KOPT-K1 (cell line): ENCODE measurements around the gene FAM107B.

Experiments used
- H3K27ac ChIP-seq: fragments of 200-600 bp; sonication (generic); 2 replicates; pipeline ENCODE4 v1.5.1; 2016; ENCODE audit warnings: antibody characterized with exemption, mild to moderate bottlenecking, low read depth, low read length; ENCODE audit not compliant: poor library complexity, severe bottlenecking
- H3K36me3 ChIP-seq: fragments of 200-600 bp; sonication (generic); 2 replicates; pipeline ENCODE4 v1.5.1; 2017; ENCODE audit warnings: antibody characterized with exemption, mild to moderate bottlenecking, low read length, moderate library complexity; ENCODE audit not compliant: insufficient read depth
- H3K9me3 ChIP-seq: fragments of 200-600 bp; sonication (generic); 2 replicates; pipeline ENCODE4 v1.5.1; 2017; ENCODE audit warnings: antibody characterized with exemption, low read length, mild to moderate bottlenecking; ENCODE audit not compliant: insufficient read depth, poor library complexity, severe bottlenecking

The FAM107B gene

DNA sequence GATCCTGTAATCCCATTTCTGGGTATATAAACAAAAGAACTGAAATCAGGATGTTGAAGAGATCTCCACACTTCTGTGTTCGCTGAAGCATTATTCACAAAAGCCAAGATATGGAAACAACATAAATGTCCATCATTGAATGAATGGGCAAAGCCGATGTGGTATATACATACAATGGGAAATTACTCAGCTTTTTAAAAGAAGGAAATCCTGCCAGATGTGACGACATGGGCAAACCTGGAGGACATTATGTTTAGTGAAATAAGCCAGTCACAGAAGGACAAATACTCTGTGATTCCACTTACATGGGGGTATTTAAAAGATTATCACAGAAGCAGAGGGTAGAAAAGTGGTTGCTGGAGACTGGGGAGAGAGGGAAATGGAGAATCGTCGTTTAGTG, 23.9 kb upstream of the FAM107B start:
- no peaks in the 10 kb centered on the region for H3K36me3 ChIP-seq
- no peaks in the 10 kb centered on the region for H3K9me3 ChIP-seq
- no peak overlapping the region for H3K27ac ChIP-seq

DNA sequence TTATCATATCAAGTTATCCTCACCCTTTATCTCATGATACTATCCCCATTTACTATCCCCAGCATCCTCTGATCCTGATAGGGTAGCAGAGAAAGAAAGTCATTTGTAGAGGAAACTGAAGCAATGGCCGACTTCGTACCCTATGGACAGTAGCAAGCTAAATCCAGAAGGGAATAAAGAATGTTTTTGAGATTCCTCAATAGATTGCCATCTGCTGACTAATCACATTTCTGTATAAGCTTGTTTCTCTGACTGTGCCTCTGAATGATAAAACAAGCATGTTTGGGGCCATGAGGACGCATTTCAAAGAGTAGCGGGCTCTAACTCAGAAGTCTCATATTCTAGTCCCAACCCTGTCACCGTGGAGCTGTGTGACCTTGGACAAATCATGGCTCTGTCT, 13.2 kb upstream of the FAM107B start:
- H3K36me3 ChIP-seq = no peaks in the 10 kb centered on the region
- H3K27ac ChIP-seq = no peak overlapping the region
- peaks cover 12% of the 10 kb centered on the region for H3K9me3 ChIP-seq

DNA sequence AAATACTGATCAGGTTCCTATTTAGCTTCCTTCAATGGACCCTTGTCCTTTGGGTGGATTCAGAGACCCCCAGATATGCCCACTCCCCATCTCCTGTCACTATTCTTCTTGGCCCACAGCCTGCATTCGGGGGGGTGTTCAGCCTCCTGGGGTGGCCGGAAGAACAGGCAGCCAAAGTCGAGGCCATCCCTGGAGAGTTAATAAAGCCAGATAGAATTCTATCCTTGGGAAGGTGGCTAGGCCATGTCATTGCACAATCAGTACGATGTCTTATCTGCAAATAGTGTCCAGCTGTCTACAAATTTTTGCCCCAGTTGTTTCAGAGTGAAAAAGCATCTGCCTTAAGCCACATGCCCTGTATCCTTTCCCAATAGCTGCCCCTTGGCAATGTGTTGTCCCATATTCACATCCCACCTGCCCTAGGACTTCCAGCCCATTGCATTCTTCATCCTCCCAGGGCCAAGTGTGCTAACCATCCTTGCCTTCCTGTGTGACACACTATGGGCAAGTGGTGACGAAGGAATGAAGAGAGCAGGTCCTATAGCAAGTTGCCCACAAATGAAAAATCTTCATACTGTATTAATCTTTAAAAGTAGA, 9.9 kb upstream of the FAM107B start:
- Histone ChIP-seq H3K36me3 (no peaks in the 10 kb centered on the region), H3K9me3 (peaks cover 10% of the 10 kb centered on the region), H3K27ac (no peak overlapping the region)

DNA sequence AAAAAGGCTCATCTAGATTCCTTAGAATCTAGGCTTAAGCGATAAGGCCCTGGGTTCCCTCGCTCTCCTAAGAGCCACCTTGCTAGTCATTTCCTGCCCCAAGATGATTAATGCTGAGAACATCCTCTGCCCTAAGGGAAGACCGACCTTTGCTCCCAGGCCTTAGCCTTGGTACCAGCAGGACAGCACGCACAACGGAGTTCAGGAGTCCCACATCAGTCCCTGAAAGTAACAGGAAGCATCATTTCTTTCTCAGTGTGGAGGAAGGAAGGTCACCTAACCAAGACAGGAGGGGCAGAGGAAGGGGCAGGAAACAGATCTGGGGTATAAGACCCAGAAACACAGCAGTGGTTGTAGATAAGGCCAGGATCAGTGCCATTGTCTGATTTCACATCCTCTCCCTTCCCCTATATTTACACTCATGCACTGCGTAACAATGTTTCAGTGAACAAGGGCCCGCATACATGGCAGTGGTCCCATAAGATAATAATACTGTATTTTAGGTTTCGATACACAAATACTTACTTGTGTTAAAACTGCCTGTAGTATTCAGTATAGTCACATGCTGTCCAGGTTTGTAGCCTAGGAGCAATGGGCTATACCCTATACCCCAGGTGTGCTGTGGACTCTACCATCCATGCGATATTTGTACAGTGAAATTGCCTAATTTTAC, 8.1 kb upstream of the FAM107B start:
- Histone ChIP-seq H3K36me3 (no peaks in the 10 kb centered on the region), H3K27ac (no peak overlapping the region), H3K9me3 (peaks cover 6% of the 10 kb centered on the region)

DNA sequence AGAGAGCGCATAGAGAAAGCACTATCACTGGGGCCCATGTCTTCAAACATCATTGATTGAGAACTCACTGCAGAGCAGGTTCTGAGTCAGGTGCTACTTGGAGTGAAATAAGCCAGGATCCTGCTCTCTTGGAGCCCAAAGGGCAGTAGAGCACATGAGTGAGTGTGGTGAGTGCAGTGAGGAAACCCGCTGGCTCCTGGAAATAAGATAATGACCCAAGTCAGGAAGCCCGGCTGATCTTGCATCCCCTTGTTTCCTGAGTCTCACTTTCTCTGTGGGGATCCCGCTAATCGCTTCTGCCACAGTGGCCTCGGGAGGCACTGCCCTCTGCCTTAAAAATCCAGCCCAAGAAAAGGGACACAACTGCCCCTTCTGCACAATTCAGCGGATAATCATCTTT, 7.1 kb upstream of the FAM107B start:
- Histone ChIP-seq H3K27ac (no peak overlapping the region), H3K9me3 (peaks cover 6% of the 10 kb centered on the region), H3K36me3 (no peaks in the 10 kb centered on the region)

DNA sequence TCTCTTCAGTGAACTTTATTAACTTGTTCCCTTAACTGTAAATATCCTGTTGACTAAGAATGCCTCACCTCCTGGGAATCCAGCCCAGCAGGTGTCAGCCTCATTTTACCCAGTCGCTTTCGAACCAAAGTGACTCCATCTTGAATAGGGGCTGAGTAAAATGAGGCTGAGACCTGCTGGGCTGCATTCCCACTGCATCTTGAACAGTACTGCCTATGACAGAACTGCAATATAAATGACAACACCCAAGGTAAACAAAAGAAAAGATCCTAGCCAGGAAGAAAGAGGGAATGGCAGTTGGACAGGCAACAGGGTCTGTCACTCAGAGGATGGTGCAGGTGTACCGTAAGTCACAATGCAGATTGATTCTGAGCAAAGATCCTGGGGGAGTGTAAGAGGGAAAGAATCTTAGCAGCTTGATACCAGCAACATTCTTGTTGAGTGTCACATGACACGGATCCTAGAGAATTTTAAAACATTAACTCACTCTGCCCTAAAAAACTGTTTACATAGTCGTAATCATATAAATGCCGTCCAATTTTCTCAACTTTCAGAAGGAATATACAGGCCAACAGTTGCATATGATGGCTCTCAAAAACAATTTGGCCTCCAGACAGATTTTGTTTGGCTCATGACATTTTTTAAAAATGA, 4.4 kb upstream of the FAM107B start:
- H3K9me3 ChIP-seq = no peaks in the 10 kb centered on the region
- no peaks in the 10 kb centered on the region for H3K36me3 ChIP-seq
- H3K27ac ChIP-seq = no peak overlapping the region

DNA sequence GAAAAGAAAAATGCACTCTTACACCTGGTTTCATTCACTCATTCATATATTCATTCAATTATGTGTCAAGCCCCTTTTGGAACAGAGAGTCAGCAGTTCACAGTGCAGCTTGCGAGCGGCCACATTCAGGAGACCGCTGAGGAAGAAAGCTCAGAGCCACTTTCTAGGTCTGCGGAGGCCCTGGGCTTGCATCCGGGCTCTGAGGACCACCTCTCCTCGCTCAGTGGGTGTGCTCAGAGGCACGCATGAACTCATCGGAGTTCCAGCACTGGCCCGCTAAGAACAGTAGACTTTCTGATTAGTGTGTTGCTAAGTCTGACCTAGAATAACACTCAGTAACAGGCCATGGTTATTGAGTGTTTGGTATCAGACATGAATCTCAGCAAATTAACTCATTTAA, 1.8 kb upstream of the FAM107B start:
- no peak overlapping the region for H3K27ac ChIP-seq
- H3K9me3 ChIP-seq = no peaks in the 10 kb centered on the region
- H3K36me3 ChIP-seq = no peaks in the 10 kb centered on the region

DNA sequence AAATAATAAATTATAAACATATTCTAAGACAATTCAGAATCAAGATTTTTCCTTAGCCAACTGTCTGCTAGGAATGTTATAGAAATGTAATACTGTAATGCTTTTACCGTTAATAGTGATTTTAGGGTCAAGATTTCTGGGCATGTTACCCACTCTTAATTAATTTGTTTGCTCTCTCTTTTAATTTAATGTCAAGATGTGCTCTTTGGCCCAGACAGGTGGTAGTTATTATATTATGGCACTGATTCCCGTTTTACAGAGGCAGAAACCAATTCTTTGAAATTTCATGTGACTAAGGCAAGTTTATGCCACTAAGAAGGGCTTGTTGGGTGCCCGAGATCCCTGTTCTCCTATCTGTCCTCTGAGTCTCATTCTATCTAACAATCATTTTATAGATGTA, 959 bp upstream of the FAM107B start:
- no peak overlapping the region for H3K27ac ChIP-seq
- H3K36me3 ChIP-seq = no peaks in the 10 kb centered on the region
- no peaks in the 10 kb centered on the region for H3K9me3 ChIP-seq

DNA sequence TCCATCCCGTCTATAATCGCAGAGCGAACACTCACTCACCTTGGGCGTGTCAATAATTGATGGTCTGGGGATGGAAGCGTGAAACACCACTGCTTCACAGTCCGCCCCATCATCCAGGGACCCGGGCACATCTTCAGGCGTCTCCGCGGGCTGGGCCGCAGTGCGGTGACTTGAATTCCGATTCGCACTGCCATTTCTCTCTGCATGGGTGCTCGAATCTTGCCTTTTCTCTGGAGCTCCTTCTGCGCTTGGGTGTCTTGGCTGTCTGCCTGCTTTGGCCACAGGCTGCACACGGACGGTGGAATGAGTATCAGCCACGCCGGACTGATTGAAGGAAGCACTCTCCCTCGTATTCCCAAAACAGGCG, 500 bp downstream of the FAM107B start:
- H3K36me3 ChIP-seq = no peaks in the 10 kb centered on the region

DNA sequence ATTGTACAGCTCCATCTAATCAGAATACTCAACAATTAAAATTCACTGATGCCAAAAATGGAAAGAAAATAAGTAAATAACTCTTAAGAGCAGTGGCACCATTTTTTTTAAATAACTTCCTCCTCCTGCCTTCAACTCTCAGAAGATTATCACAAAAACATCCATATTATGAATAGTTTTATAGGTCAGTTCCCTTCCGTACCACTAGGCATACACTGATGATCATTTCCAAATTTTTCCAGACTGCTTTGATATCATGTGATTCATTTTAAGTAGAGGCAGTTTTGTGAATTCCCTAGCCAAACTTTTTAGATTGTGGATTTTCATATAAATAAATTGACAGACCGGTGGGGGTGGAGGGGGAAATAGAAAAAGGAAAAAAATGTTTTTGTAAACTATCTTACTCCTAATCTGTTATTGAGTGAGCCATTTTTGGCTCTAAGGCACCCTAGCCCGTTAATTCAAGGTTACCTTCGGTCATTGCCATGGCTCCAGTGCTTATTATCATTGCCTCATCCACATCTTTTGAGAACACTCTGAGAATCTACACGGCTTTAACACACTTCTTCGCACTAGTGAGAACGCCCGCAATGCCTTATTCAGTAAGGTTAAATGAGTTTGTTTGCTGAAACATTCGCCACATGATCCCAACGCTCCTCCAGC, 1.0 kb downstream of the FAM107B start:
- Histone ChIP-seq H3K9me3 (no peaks in the 10 kb centered on the region), H3K36me3 (no peaks in the 10 kb centered on the region), H3K27ac (no peak overlapping the region)

More for the DNA sequence above, 500 bp downstream of the FAM107B start:
- Histone ChIP-seq H3K27ac (no peak overlapping the region), H3K9me3 (no peaks in the 10 kb centered on the region)

DNA sequence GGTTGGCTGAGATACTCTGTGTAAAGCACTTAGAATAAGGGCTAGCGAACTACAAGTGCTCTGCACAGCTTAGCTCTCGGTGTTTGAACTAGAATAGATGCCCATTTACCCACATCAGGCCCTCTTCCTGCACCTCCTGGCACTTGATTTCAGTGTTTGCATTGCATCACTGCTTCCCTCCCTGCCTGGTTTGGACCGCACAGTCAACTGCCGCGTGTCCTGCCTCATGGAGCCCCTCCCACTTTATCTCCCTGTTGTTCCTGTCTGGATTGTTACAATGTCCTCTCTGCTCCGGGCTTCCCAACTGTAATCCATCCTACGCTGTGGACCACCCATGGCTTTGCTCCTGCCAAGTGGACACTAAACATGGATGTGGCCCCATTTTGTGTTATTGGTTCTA, 2.3 kb downstream of the FAM107B start:
- no peak overlapping the region for H3K27ac ChIP-seq
- H3K36me3 ChIP-seq = no peaks in the 10 kb centered on the region
- H3K9me3 ChIP-seq = no peaks in the 10 kb centered on the region

DNA sequence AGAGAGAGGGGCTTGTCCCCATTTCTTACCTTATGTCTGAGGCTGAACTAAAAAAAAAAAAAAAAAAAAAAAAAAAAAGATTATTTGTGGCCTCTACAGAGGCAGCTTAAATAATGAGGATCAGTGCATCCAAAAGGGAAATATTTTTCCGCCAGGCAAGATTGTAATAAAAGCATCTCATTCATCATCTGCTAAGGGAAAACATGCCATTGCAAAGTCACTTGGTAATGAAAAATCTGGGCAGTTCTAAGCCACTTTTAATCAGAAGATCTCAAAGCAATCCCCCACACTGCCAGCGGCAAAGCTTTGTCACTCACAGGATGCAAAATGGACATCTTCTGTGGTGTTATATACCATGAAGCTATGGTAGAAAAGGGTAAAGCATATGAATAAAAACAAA, 3.8 kb downstream of the FAM107B start:
- Histone ChIP-seq H3K9me3 (no peaks in the 10 kb centered on the region), H3K27ac (no peak overlapping the region), H3K36me3 (no peaks in the 10 kb centered on the region)

DNA sequence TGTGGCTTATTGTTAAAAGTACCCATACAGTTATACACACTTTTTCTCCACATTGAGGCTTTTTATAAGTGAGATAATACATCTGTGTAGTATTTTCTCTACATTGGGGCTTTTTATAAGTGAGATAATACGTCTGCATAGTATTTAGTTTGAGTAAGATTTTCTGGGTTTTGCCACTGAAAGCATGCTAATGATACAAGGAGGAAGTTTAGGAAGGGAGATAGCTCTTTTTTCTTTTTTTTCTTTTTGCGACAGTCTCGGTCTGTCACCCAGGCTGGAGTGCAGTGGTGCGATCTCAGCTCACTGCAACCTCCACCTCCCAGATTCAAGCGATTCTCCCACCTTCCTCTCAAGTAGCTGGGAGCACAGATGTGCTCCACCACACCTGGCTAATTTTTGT, 13.3 kb downstream of the FAM107B start:
- Histone ChIP-seq H3K36me3 (no peaks in the 10 kb centered on the region), H3K27ac (no peak overlapping the region), H3K9me3 (no peaks in the 10 kb centered on the region)

DNA sequence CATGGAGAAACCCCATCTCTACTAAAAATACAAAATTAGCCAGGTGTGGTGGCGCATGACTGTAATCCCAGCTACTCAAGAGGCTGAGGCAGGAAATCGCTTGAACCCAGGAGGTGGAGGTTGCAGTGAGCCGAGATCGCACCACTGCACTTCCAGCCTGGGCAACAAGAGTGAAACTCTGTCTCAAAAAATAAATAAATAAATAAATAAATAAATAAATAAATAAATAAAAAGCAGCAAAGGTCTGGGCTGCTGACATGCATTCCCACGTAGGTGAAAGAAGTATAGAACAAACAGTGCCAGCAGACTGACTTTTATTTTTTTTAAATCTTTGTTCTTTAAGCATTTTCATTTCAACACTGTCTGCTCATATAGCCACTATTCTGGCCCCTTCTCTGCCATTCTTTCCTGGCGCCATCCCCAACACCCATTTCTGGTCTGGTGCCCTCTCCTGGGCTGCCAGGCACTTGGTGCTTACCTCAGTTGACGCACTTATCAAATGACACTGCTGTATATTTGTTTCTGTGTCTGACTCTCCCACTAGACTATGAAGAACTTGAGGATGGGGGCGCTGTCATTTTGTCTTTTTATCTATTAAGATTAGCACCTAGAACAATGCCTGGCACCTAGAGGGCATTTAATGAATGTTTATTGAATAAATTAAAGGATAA, 15.6 kb downstream of the FAM107B start:
- no peaks in the 10 kb centered on the region for H3K9me3 ChIP-seq

DNA sequence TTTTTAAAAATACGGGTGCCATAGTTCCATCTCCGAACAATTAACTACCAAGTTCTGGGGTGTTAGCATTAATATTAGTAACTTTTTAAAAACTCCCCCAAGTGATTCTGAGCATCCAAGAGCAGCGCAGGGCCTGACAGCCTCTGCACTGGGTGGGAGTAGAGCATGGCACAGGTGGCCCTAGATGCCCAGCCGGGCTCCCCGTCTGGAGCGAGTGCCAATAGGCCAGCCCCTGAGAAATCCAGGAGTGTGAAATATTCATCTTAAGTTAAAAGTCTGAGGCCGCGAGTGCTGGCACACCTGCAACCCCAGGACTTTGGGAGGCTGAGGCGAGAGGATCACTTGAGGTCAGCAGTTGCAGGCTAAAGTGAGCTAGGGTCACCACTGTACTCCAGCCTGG, 16.2 kb downstream of the FAM107B start:
- Histone ChIP-seq H3K36me3 (no peaks in the 10 kb centered on the region), H3K27ac (no peak overlapping the region), H3K9me3 (no peaks in the 10 kb centered on the region)

More for the DNA sequence above, 15.6 kb downstream of the FAM107B start:
- Histone ChIP-seq H3K27ac (no peak overlapping the region), H3K36me3 (no peaks in the 10 kb centered on the region)
